Glutamatergic neuron (in vitro differentiated cells): Measurements from ENCODE around the gene NRL. TPM values are rescaled to one million over a fixed set of nuclear protein-coding genes. Genes with fewer than 3 reads are reported as not detected.

Experiments used
- DNase-seq: peaks from one replicate; pipeline ENCODE4 v3.0.0; 2022
- H3K27ac Mint-ChIP-seq: one replicate; pipeline ENCODE4 v1.8.0; 2020; ENCODE audit warnings: mild to moderate bottlenecking, mixed read lengths, inconsistent platforms; ENCODE audit not compliant: unreplicated experiment
- H3K27me3 Mint-ChIP-seq: one replicate; pipeline ENCODE4 v1.8.0; 2020; ENCODE audit warnings: mild to moderate bottlenecking, moderate library complexity, mixed read lengths, inconsistent platforms; ENCODE audit not compliant: unreplicated experiment
- H3K36me3 Mint-ChIP-seq: one replicate; pipeline ENCODE4 v1.8.0; 2020; ENCODE audit warnings: mild to moderate bottlenecking, mixed read lengths, inconsistent platforms; ENCODE audit not compliant: unreplicated experiment
- H3K4me1 Mint-ChIP-seq: one replicate; pipeline ENCODE4 v1.8.0; 2020; ENCODE audit warnings: mild to moderate bottlenecking, low read depth, mixed read lengths, inconsistent platforms; ENCODE audit not compliant: unreplicated experiment
- H3K4me3 Mint-ChIP-seq: one replicate; pipeline ENCODE4 v1.8.0; 2020; ENCODE audit warnings: mild to moderate bottlenecking, mixed read lengths, inconsistent platforms; ENCODE audit not compliant: unreplicated experiment
- H3K9me3 Mint-ChIP-seq: one replicate; pipeline ENCODE4 v1.8.0; 2020; ENCODE audit warnings: mild to moderate bottlenecking, moderate library complexity, mixed read lengths, inconsistent platforms; ENCODE audit not compliant: unreplicated experiment
- total RNA-seq: library from RNA; stranded (reverse); fragmentation: NEBNext Ultra II Directional; extraction: Animal tissue kit (Norgen Biotek cat#: 25700); gene quantifications from one replicate; pipeline ENCODE4 v1.2.1, GENCODE V29; 2021; ENCODE audit not compliant: unreplicated experiment
- TF ChIP-seq, protein P1 (sequence below): fragments of 200-600 bp; sonication (generic); IDR thresholded peaks from one replicate; pipeline ENCODE4 v1.5.0; 2021; ENCODE audit not compliant: partially characterized antibody, unreplicated experiment

Gene NRL
- total RNA-seq, 1 donor from 2014 or later: 3.7 TPM

DNA sequence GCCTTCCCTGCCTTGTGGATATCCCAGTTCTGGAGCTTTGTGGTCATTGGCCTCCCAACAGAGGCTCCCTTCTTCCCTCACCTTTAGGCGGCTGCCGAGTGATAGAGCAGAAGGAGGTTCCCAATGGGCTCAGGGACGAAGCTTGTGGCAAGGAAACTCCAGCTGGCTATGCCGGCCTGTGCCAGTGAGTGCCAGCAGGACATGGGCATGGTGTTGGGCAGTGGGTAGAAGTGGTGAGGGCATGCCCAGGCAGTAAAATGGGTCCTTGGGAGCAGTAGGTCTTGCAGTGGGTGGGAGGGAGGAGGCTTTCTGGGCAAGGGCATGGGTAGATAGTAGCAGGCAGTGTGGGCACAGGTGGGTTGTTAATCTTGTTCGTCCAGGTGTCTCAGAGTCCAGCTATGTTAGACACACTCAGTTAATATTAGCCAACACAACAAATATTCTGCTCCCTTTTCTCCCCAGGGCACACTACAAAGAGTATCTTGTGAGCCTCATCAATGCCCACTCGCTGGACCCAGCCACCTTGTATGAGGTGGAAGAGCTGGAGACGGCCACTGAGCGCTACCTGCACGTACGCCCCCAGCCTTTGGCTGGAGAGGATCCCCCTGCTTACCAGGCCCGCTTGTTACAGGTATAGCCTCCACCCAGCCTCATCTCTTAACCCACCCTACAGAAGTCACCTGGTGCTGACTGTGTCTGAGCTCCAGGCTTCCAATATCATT is 45.2 kb upstream of the NRL start:
- no peak for DNase-seq
- TF ChIP-seq, protein P1, sequence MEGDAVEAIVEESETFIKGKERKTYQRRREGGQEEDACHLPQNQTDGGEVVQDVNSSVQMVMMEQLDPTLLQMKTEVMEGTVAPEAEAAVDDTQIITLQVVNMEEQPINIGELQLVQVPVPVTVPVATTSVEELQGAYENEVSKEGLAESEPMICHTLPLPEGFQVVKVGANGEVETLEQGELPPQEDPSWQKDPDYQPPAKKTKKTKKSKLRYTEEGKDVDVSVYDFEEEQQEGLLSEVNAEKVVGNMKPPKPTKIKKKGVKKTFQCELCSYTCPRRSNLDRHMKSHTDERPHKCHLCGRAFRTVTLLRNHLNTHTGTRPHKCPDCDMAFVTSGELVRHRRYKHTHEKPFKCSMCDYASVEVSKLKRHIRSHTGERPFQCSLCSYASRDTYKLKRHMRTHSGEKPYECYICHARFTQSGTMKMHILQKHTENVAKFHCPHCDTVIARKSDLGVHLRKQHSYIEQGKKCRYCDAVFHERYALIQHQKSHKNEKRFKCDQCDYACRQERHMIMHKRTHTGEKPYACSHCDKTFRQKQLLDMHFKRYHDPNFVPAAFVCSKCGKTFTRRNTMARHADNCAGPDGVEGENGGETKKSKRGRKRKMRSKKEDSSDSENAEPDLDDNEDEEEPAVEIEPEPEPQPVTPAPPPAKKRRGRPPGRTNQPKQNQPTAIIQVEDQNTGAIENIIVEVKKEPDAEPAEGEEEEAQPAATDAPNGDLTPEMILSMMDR: no peak
- peaks cover 7% of the 10 kb centered on the region for H3K4me1 Mint-ChIP-seq
- H3K36me3 Mint-ChIP-seq: peaks cover 5% of the 10 kb centered on the region
- no peak overlapping the region for H3K27ac Mint-ChIP-seq
- peaks cover 5% of the 10 kb centered on the region for H3K27me3 Mint-ChIP-seq
- peaks cover 4% of the 10 kb centered on the region for H3K9me3 Mint-ChIP-seq
- H3K4me3 Mint-ChIP-seq: no peak overlapping the region

DNA sequence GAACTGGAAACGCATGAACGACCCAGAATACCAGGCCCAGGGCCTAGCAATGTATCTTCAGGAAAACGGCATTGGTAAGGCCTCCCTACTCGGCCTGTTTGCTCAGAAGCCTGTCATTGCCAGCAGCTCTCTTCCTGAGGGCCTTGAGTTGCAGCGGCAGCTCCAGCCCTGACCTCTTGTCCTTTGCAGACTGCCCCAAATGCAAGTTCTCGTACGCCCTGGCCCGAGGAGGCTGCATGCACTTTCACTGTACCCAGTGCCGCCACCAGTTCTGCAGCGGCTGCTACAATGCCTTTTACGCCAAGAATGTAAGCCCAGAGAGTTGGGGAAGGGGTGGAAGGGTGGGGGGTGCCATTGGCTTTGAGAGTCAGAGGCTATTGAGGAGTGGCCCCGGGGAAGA is 42.6 kb upstream of the NRL start:
- H3K36me3 Mint-ChIP-seq: peaks cover 5% of the 10 kb centered on the region
- peak overlapping the region; percentile 20 for H3K27ac Mint-ChIP-seq
- H3K9me3 Mint-ChIP-seq: peaks cover 4% of the 10 kb centered on the region
- H3K4me1 Mint-ChIP-seq: peaks cover 11% of the 10 kb centered on the region
- no peak overlapping the region for H3K4me3 Mint-ChIP-seq
- H3K27me3 Mint-ChIP-seq: peaks cover 5% of the 10 kb centered on the region
- TF ChIP-seq, protein P1: no peak
- no peak for DNase-seq

DNA sequence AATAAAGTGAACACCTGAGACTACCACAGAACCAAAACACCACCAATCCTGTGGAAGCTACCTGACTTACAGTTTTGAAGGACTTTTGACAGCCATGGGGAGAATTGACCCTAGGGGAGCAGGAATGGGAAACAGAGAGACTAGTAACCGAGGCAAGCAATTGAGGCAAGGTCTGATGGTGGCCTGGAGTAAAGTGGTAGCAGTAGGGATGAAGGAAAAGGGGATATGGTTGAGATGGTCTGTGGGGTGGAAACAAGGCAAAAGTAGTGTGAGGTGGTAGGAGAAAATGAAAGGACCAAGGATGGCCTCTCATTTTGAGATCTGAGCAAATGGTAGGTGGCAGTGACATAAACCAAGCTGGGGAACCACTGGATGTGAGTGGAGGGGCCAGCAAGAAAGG is 42.1 kb upstream of the NRL start:
- peak overlapping the region; percentile 20 for H3K27ac Mint-ChIP-seq
- no peak for DNase-seq
- H3K9me3 Mint-ChIP-seq: peaks cover 4% of the 10 kb centered on the region
- H3K27me3 Mint-ChIP-seq: peaks cover 5% of the 10 kb centered on the region
- no peak overlapping the region for H3K4me3 Mint-ChIP-seq
- TF ChIP-seq, protein P1: no peak
- peaks cover 10% of the 10 kb centered on the region for H3K4me1 Mint-ChIP-seq
- peaks cover 5% of the 10 kb centered on the region for H3K36me3 Mint-ChIP-seq

DNA sequence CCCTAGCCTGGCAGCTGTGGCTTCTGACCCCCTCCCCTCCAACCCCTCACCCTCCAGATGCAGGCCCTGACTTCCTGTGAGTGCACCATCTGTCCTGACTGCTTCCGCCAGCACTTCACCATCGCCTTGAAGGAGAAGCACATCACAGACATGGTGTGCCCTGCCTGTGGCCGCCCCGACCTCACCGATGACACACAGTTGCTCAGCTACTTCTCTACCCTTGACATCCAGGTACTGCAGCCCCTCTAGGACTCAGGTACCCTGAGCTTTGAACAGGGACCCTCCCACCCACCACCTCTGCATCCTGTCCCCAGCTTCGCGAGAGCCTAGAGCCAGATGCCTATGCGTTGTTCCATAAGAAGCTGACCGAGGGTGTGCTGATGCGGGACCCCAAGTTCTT is 40.4 kb upstream of the NRL start:
- H3K27ac Mint-ChIP-seq: peak overlapping the region; percentile 89
- TF ChIP-seq, protein P1: no peak
- H3K9me3 Mint-ChIP-seq: peaks cover 4% of the 10 kb centered on the region
- peaks cover 5% of the 10 kb centered on the region for H3K36me3 Mint-ChIP-seq
- H3K4me3 Mint-ChIP-seq: no peak overlapping the region
- peaks cover 4% of the 10 kb centered on the region for H3K4me1 Mint-ChIP-seq
- peaks cover 9% of the 10 kb centered on the region for H3K27me3 Mint-ChIP-seq
- no peak for DNase-seq

DNA sequence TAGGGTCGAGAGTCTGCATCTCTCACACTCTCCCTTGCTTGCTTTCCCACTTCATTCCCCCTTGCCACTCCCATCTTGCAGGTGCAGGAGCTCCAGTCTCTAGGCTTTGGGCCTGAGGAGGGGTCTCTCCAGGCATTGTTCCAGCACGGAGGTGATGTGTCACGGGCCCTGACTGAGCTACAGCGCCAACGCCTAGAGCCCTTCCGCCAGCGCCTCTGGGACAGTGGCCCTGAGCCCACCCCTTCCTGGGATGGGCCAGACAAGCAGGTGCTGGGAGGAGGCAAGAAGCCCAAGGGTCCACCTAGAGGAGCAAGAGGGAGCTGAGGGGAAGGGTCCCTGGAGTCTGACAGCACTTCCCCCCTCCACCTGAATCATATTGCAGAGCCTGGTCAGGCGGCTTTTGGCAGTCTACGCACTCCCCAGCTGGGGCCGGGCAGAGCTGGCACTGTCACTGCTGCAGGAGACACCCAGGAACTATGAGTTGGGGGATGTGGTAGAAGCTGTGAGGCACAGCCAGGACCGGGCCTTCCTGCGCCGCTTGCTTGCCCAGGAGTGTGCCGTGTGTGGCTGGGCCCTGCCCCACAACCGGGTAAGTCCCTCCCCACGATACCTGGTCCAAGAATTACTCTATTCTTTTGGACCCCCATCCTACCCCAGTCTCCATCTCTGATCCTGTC is 36.8 kb upstream of the NRL start:
- Mint-ChIP-seq H3K27me3 (peaks cover 7% of the 10 kb centered on the region), H3K4me3 (no peak overlapping the region), H3K4me1 (peaks cover 8% of the 10 kb centered on the region), H3K27ac (peak overlapping the region; percentile 33), H3K36me3 (no peaks in the 10 kb centered on the region), H3K9me3 (peaks cover 4% of the 10 kb centered on the region)
- TF ChIP-seq, protein P1: no peak
- no peak for DNase-seq
